Measurements from ENCODE around the gene ARID1A.

DNA sequence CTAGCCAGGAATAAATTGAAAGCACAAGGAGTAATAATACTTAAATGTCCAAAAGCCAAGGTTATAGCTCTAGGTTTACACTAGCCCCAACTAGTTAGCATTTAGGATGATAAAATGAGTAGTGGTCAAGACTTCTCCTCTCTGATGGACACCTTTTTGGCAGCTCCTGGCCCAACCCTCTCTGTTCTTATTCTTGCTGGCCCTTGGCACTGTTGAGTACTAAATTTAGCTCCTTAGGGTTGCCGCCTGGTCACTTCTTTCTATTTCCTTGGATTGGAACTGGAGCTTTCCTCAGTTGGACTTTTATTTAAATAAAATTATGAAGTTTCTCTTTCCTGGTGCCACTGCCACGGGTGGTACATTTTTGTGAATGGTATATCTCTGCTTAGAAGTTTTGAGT lies 28.3 kb downstream of the ARID1A start:
- TF ChIP-seq, protein P1, sequence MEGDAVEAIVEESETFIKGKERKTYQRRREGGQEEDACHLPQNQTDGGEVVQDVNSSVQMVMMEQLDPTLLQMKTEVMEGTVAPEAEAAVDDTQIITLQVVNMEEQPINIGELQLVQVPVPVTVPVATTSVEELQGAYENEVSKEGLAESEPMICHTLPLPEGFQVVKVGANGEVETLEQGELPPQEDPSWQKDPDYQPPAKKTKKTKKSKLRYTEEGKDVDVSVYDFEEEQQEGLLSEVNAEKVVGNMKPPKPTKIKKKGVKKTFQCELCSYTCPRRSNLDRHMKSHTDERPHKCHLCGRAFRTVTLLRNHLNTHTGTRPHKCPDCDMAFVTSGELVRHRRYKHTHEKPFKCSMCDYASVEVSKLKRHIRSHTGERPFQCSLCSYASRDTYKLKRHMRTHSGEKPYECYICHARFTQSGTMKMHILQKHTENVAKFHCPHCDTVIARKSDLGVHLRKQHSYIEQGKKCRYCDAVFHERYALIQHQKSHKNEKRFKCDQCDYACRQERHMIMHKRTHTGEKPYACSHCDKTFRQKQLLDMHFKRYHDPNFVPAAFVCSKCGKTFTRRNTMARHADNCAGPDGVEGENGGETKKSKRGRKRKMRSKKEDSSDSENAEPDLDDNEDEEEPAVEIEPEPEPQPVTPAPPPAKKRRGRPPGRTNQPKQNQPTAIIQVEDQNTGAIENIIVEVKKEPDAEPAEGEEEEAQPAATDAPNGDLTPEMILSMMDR (conservative IDR thresholded peaks at IDR 0.05; ENCODE audit: low read length) = no peak
- TF ChIP-seq EZH2phosphoT487 (IDR thresholded peaks at IDR 0.05; ENCODE audit: borderline replicate concordance, low read depth, low read length) = no peak

Data from OCI-LY7 (cell line).